ENCODE results near the gene C17orf78. TPM values are rescaled to one million over a fixed set of nuclear protein-coding genes. Genes with fewer than 3 reads are reported as not detected.

Gene C17orf78
- polyA plus RNA-seq, 1 of the 3 experiments (the other 2 are of a cell fraction), result not detected

DNA sequence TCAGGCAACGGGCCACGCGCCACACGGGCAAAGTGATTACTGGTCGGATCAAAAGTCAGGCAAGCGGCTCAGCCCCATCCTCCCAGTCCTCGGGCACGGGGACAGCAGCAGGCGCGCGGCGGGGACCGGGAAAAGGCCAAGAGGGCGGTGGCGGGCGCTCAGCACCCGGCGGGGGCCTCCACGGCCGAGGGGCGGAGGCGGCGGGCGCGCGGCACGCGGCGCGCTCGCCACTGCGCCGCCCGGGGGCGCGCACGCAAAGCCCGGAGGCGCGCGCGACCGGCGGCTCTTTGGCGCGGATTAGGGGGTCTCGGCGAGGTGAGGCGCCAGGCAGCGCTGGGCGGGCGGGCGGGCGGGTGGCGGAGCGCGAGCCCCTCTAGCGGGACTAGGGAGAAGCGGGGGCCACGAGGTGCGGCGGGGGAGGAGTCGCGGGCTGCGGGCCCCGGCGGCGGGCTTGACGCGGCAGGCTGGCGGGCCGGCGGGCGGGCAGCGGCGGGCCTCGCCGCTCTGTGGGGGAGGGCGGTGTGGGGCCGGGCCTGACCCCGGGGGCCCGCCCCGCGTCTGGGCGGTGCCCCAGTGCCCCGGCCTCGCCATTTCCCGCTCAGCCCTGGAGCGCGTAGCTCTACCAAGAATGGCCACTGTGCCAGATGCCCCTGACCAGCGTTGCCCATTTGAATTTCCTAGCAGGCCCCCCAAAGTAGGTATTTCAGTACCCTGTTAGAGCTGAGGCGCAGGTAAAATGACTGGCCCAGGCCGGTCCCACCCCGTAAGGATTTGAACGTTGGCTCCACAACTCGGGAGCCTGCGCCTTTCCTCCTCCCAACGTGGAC lies 31.1 kb downstream of the C17orf78 start, which contains the start of the genes ACACA and TADA2A:
TSS of gene ACACA (minus strand) at position 202 of the 827 bp plus-strand sequence. CDS start 537 bp downstream, outside the sequence.
TSS of gene TADA2A (plus strand) at position 252 of the 827 bp plus-strand sequence. CDS start 4,480 bp downstream, outside the sequence.
- H3K4me3 ChIP-seq (ENCODE audit: low read depth in 2 of 2, low read length in 1 of 2), result peak within 1 kb of the TSS; percentile 69 to 94
- H3K9me2 ChIP-seq, result no peaks in the 10 kb centered on the region
- POLR2A ChIA-PET, result interaction anchor here (0.5 to 1.3 kb wide), 4 partner anchors 15 to 863 kb away, joined by 3 to 4 read pairs (median 3); no protein-coding TSS in a partner anchor
- H3K9ac ChIP-seq, result peak within 1 kb of the TSS; percentile 89
- no peaks in the 10 kb centered on the region for H4K20me1 ChIP-seq (ENCODE audit: insufficient read depth)
- peak within 1 kb of the TSS; percentile 86 for H3K27ac ChIP-seq (ENCODE audit: low read depth in 2 of 2, low read length in 1 of 2)
- 1% methylated on average over 19 of the region's 98 CpGs for WGBS (ENCODE audit: low lambda C conversion rate)
- DNase-seq, result peak; percentile 98
- H2AFZ ChIP-seq (ENCODE audit: low read depth), result peak within 1 kb of the TSS; percentile 85
- no peaks in the 10 kb centered on the region for H3K9me3 ChIP-seq
- no peaks in the 10 kb centered on the region for H3K27me3 ChIP-seq (ENCODE audit: insufficient read depth)
- CTCF ChIA-PET, result interaction anchor here (0.7 to 2.8 kb wide), 5 partner anchors 11 to 359 kb away, joined by 3 to 9 read pairs (median 3); no protein-coding TSS in a partner anchor
- peaks cover 5 to 20% of the 10 kb centered on the region in 2 experiments for H3K36me3 ChIP-seq (replicated peaks in 1 of 2; ENCODE audit: control insufficient read depth in 1 of 2, insufficient read depth in 2 of 2, low read length in 1 of 2)
- peaks cover 8% of the 10 kb centered on the region for H3F3A ChIP-seq (replicated peaks; ENCODE audit: insufficient read depth)
- H3K4me1 ChIP-seq (ENCODE audit: control insufficient read depth in 1 of 2, insufficient read depth in 2 of 2, low read depth in 1 of 2, low read length in 1 of 2), result no peaks in the 10 kb centered on the region; a peak in 2 of 4 replicates
- H3K4me2 ChIP-seq, result peak within 1 kb of the TSS; percentile 90
- H3K79me2 ChIP-seq (ENCODE audit: insufficient read depth), result peaks cover 79% of the 10 kb centered on the region
- TF ChIP-seq ELF1 (IDR thresholded peaks at IDR 0.05) (no peak), JUND (IDR thresholded peaks at IDR 0.05) (no peak), RFX5 (IDR thresholded peaks at IDR 0.05; ENCODE audit: low read length) (no peak), FOXJ3 (CRISPR knock-in tag; IDR thresholded peaks at IDR 0.05) (no peak), GABPA (IDR thresholded peaks at IDR 0.05; ENCODE audit: low read depth) (peak; percentile 16; the same call in 1 of the 2 replicates), YY1 (IDR thresholded peaks at IDR 0.05; ENCODE audit: low read depth) (peak; percentile 71; the same call in 1 of the 2 replicates), SIN3A (IDR thresholded peaks at IDR 0.05; ENCODE audit: borderline replicate concordance, low read depth, low read length) (peak; percentile 52; the same call in 1 of the 2 replicates), NRF1 (IDR thresholded peaks at IDR 0.05; ENCODE audit: low read depth, low read length) (no peak), FOSL2 (IDR thresholded peaks at IDR 0.05; ENCODE audit: borderline replicate concordance, low read depth) (no peak), RAD21 (IDR thresholded peaks at IDR 0.05; ENCODE audit: low read length) (no peak), GATA2 (CRISPR knock-in tag; IDR thresholded peaks at IDR 0.05) (no peak), TCF12 (IDR thresholded peaks at IDR 0.05) (no peak), SMC3 (IDR thresholded peaks at IDR 0.05; ENCODE audit: low read depth, low read length) (no peak), CHD2 (IDR thresholded peaks at IDR 0.05; ENCODE audit: low read length, partially characterized antibody) (peak; percentile 56), RXRA (IDR thresholded peaks at IDR 0.05; ENCODE audit: borderline replicate concordance, low read depth) (peak; percentile 1; the same call in 1 of the 2 replicates), NFIC (IDR thresholded peaks at IDR 0.05; ENCODE audit: borderline replicate concordance) (peak; percentile 8; the same call in 1 of the 2 replicates), RCOR1 (IDR thresholded peaks at IDR 0.05; ENCODE audit: low read length) (0 out of 2 replicates have a peak, but pooled peaks have one; percentile 36), EP300 (IDR thresholded peaks at IDR 0.05; ENCODE audit: borderline replicate concordance in 1 of 2, low read depth in 1 of 2, low read length in 1 of 2) (no peak), TAF1 (IDR thresholded peaks at IDR 0.05; ENCODE audit: borderline replicate concordance, low read depth, low read length) (peak; percentile 78), FOXM1 (IDR thresholded peaks at IDR 0.05; ENCODE audit: low read depth) (no peak)
- TF ChIP-seq, protein P1, sequence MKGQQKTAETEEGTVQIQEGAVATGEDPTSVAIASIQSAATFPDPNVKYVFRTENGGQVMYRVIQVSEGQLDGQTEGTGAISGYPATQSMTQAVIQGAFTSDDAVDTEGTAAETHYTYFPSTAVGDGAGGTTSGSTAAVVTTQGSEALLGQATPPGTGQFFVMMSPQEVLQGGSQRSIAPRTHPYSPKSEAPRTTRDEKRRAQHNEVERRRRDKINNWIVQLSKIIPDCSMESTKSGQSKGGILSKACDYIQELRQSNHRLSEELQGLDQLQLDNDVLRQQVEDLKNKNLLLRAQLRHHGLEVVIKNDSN (IDR thresholded peaks at IDR 0.05; ENCODE audit: borderline replicate concordance, low read depth), result no peak
- TF ChIP-seq, protein P2, sequence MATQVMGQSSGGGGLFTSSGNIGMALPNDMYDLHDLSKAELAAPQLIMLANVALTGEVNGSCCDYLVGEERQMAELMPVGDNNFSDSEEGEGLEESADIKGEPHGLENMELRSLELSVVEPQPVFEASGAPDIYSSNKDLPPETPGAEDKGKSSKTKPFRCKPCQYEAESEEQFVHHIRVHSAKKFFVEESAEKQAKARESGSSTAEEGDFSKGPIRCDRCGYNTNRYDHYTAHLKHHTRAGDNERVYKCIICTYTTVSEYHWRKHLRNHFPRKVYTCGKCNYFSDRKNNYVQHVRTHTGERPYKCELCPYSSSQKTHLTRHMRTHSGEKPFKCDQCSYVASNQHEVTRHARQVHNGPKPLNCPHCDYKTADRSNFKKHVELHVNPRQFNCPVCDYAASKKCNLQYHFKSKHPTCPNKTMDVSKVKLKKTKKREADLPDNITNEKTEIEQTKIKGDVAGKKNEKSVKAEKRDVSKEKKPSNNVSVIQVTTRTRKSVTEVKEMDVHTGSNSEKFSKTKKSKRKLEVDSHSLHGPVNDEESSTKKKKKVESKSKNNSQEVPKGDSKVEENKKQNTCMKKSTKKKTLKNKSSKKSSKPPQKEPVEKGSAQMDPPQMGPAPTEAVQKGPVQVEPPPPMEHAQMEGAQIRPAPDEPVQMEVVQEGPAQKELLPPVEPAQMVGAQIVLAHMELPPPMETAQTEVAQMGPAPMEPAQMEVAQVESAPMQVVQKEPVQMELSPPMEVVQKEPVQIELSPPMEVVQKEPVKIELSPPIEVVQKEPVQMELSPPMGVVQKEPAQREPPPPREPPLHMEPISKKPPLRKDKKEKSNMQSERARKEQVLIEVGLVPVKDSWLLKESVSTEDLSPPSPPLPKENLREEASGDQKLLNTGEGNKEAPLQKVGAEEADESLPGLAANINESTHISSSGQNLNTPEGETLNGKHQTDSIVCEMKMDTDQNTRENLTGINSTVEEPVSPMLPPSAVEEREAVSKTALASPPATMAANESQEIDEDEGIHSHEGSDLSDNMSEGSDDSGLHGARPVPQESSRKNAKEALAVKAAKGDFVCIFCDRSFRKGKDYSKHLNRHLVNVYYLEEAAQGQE (IDR thresholded peaks at IDR 0.05; ENCODE audit: low read depth, low read length), result no peak
- TF ChIP-seq, protein P3, sequence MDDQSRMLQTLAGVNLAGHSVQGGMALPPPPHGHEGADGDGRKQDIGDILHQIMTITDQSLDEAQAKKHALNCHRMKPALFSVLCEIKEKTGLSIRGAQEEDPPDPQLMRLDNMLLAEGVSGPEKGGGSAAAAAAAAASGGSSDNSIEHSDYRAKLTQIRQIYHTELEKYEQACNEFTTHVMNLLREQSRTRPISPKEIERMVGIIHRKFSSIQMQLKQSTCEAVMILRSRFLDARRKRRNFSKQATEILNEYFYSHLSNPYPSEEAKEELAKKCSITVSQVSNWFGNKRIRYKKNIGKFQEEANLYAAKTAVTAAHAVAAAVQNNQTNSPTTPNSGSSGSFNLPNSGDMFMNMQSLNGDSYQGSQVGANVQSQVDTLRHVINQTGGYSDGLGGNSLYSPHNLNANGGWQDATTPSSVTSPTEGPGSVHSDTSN (IDR thresholded peaks at IDR 0.05), result no peak
- TF ChIP-seq, protein P4, sequence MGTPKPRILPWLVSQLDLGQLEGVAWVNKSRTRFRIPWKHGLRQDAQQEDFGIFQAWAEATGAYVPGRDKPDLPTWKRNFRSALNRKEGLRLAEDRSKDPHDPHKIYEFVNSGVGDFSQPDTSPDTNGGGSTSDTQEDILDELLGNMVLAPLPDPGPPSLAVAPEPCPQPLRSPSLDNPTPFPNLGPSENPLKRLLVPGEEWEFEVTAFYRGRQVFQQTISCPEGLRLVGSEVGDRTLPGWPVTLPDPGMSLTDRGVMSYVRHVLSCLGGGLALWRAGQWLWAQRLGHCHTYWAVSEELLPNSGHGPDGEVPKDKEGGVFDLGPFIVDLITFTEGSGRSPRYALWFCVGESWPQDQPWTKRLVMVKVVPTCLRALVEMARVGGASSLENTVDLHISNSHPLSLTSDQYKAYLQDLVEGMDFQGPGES (IDR thresholded peaks at IDR 0.05; ENCODE audit: low read depth, low read length), result no peak
- TF ChIP-seq, protein P5, sequence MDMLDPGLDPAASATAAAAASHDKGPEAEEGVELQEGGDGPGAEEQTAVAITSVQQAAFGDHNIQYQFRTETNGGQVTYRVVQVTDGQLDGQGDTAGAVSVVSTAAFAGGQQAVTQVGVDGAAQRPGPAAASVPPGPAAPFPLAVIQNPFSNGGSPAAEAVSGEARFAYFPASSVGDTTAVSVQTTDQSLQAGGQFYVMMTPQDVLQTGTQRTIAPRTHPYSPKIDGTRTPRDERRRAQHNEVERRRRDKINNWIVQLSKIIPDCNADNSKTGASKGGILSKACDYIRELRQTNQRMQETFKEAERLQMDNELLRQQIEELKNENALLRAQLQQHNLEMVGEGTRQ (IDR thresholded peaks at IDR 0.05; ENCODE audit: borderline replicate concordance, low read depth, low read length), result no peak

Data from SK-N-SH (cell line).